ENCODE results near the gene MAG. TPM values are rescaled to one million over a fixed set of nuclear protein-coding genes. Genes with fewer than 3 reads are reported as not detected.

MAG gene
- polyA plus RNA-seq, 3 donors: not detected

DNA sequence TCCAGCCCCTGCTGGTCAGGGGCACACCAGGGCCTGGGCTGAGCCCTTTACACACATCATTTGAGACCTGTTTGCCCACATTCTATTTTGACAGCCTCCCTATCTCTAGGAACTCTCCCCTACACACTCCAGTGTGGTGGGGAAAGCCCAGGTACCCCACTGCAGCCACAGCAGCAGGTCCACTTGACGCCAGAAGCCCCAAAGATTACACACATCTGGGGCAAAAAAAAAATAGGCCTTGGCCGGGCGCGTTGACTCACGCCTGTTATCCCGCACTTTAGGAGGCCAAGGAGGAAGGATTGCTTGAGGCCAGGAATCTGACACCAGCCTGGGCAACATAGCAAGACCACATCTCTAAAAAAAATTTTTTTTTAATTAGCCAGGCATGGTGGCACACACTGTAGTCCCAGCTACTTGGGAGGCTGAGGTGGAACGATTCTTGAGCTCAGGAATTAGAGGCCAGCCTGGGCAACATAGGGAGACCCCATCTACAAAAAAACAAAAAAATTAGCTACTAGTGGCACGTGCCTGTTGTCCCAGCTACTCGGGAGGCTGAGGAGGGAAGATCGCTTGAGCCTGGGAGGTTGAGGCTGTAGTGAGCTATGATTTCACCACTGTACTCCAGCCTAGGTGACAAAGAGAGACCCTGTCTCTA lies 19.0 kb downstream of the MAG start:
- Histone ChIP-seq H3K79me2 (ENCODE audit: insufficient read depth, low read length) (no peaks in the 10 kb centered on the region), H2AFZ (ENCODE audit: insufficient read depth, low read depth, low read length, poor library complexity, severe bottlenecking) (no peak overlapping the region), H3K27ac (ENCODE audit: low read depth in 1 of 2, low read length in 2 of 2) (no peak overlapping the region), H3K27me3 (ENCODE audit: control insufficient read depth in 2 of 2, insufficient read depth in 2 of 2, low read length in 2 of 2) (no peaks in the 10 kb centered on the region), H3K4me1 (ENCODE audit: control insufficient read depth in 1 of 2, insufficient read depth in 2 of 2, low read length in 2 of 2) (peaks cover 9 to 10% of the 10 kb centered on the region in 2 donors), H3K4me2 (replicated peaks; ENCODE audit: extremely low read depth, low read length, poor library complexity, severe bottlenecking) (no peak overlapping the region), H3K9ac (ENCODE audit: insufficient read depth, low read length, poor library complexity, severe bottlenecking) (no peak overlapping the region), H3K9me3 (replicated peaks in 1 of 2; ENCODE audit: control insufficient read depth in 1 of 2, insufficient read depth in 1 of 2, low read length in 2 of 2) (no peaks in the 10 kb centered on the region), H4K20me1 (ENCODE audit: insufficient read depth, low read length) (no peaks in the 10 kb centered on the region), H3K4me3 (replicated peaks in 1 of 3; ENCODE audit: low read depth in 2 of 3, low read length in 3 of 3) (no peak overlapping the region), H3K36me3 (replicated peaks in 1 of 2; ENCODE audit: control insufficient read depth in 1 of 2, insufficient read depth in 2 of 2, low read length in 2 of 2) (no peaks in the 10 kb centered on the region)
- no peak for DNase-seq
- intact Hi-C loops (cut with micrococcal nuclease): no loop called here
- 93% methylated on average over 6 of the region's 10 CpGs for WGBS (ENCODE audit: insufficient coverage)
- TF ChIP-seq, protein P1, sequence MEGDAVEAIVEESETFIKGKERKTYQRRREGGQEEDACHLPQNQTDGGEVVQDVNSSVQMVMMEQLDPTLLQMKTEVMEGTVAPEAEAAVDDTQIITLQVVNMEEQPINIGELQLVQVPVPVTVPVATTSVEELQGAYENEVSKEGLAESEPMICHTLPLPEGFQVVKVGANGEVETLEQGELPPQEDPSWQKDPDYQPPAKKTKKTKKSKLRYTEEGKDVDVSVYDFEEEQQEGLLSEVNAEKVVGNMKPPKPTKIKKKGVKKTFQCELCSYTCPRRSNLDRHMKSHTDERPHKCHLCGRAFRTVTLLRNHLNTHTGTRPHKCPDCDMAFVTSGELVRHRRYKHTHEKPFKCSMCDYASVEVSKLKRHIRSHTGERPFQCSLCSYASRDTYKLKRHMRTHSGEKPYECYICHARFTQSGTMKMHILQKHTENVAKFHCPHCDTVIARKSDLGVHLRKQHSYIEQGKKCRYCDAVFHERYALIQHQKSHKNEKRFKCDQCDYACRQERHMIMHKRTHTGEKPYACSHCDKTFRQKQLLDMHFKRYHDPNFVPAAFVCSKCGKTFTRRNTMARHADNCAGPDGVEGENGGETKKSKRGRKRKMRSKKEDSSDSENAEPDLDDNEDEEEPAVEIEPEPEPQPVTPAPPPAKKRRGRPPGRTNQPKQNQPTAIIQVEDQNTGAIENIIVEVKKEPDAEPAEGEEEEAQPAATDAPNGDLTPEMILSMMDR (IDR thresholded peaks at IDR 0.05): no peak
- Mint-ChIP-seq H3K36me3 (peaks cover 0 to 6% of the 10 kb centered on the region in 2 donors), H3K27me3 (ENCODE audit: low read depth in 3 of 3) (peaks cover 1 to 6% (median 3%) of the 10 kb centered on the region in 3 donors), H3K4me1 (peaks cover 25% of the 10 kb centered on the region), H3K27ac (peak overlapping the region in 2 of 7 donors; percentile 37 to 46), H3K9me3 (peaks cover 0 to 2% (median 0%) of the 10 kb centered on the region in 7 donors), H3K4me3 (no peak overlapping the region)

DNA sequence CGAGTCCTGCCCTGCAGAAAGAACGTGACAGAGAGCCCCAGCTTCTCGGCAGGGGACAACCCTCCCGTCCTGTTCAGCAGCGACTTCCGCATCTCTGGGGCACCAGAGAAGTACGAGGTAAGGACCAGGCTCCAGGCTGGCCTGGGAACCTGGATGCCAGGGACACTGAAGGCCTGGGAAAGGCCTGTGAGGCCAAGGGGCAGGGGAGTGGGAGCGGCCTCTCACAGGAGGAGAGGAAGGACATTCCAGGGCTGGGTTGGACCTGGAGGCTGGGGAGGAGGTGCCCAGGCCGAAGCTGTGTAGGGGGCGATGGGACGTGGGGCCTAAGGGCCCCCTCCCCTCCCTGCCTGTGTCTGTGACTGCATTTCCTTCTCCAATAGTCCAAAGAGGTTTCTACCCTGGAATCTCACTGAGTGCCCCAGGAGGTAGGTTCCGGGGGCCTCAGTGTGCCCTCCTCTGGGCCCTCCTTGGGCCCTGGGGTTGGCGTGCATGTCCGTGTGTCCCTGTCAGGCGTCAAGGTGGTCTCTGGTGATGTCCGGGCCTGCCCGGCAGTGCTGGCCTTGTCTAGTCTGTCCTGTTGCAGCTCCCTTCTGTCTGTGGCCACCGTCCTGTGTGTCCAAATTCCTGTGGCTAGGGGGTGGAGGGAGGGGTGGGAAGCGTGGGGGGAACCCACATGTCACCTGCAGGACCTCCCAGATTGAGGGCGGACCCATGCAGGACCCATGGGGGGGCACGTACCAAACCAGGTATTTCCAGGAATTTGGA lies 20.1 kb downstream of the MAG start:
- Histone ChIP-seq H4K20me1 (ENCODE audit: insufficient read depth, low read length) (no peaks in the 10 kb centered on the region), H3K4me2 (replicated peaks; ENCODE audit: extremely low read depth, low read length, poor library complexity, severe bottlenecking) (no peak overlapping the region), H3K9ac (ENCODE audit: insufficient read depth, low read length, poor library complexity, severe bottlenecking) (no peak overlapping the region), H3K4me3 (replicated peaks in 1 of 3; ENCODE audit: low read depth in 2 of 3, low read length in 3 of 3) (no peak overlapping the region), H3K27ac (ENCODE audit: low read depth in 1 of 2, low read length in 2 of 2) (no peak overlapping the region), H3K36me3 (replicated peaks in 1 of 2; ENCODE audit: control insufficient read depth in 1 of 2, insufficient read depth in 2 of 2, low read length in 2 of 2) (no peaks in the 10 kb centered on the region), H2AFZ (ENCODE audit: insufficient read depth, low read depth, low read length, poor library complexity, severe bottlenecking) (no peak overlapping the region), H3K27me3 (ENCODE audit: control insufficient read depth in 2 of 2, insufficient read depth in 2 of 2, low read length in 2 of 2) (no peaks in the 10 kb centered on the region), H3K9me3 (replicated peaks in 1 of 2; ENCODE audit: control insufficient read depth in 1 of 2, insufficient read depth in 1 of 2, low read length in 2 of 2) (no peaks in the 10 kb centered on the region), H3K4me1 (ENCODE audit: control insufficient read depth in 1 of 2, insufficient read depth in 2 of 2, low read length in 2 of 2) (peaks cover 3 to 8% of the 10 kb centered on the region in 2 donors), H3K79me2 (ENCODE audit: insufficient read depth, low read length) (no peaks in the 10 kb centered on the region)
- peaks cover 17% of the 10 kb centered on the region for H3K4me1 Mint-ChIP-seq
- no peak overlapping the region for H3K4me3 Mint-ChIP-seq
- H3K9me3 Mint-ChIP-seq: no peaks in the 10 kb centered on the region
- intact Hi-C loops (cut with micrococcal nuclease): no loop called here
- TF ChIP-seq, protein P1 (IDR thresholded peaks at IDR 0.05): no peak
- H3K36me3 Mint-ChIP-seq: peaks cover 0 to 6% of the 10 kb centered on the region in 2 donors
- peaks cover 1 to 3% (median 2%) of the 10 kb centered on the region in 3 donors for H3K27me3 Mint-ChIP-seq (ENCODE audit: low read depth in 3 of 3)
- H3K27ac Mint-ChIP-seq: no peak overlapping the region
- no peak for DNase-seq
- 96% methylated on average over 17 of the region's 21 CpGs for WGBS (ENCODE audit: insufficient coverage)

All from CD14-positive monocyte (primary cell).